Ammon's horn (tissue), 1 donor: ENCODE data around the gene SSX3.
"Not testable (repeated sequence)": the region's sequence is repeated elsewhere in the genome, so short reads cannot be mapped to it uniquely, and the experiment has no call there.

Experiments
- DNase-seq: peaks from one replicate; pipeline ENCODE4 v3.0.0-alpha.2; 2016; ENCODE audit warnings: low spot score

SSX3 gene

GRCh38 chrX:48356315-48357094 lies at the start of gene SSX3:
Gene SSX3 (minus strand): TSS chrX:48356703. CDS start chrX:48355249, 1,454 bp downstream.
- DNase-seq, result not testable (repeated sequence)

- DNase-seq, result peak; percentile 0
Measured at GRCh38 chrX:48397825-48398224, 41.3 kb upstream of the SSX3 start.

- not testable (repeated sequence) for DNase-seq
Measured at GRCh38 chrX:48396931-48397330, 40.4 kb upstream of the SSX3 start.

- DNase-seq, result not testable (repeated sequence)
Measured at GRCh38 chrX:48383239-48383638, 26.7 kb upstream of the SSX3 start, which contains the start of gene SSX4. Gene SSX4 (plus strand): TSS chrX:48383539. CDS start chrX:48384054, 515 bp downstream.

GRCh38 chrX:48370408-48370807 lies 13.9 kb upstream of the SSX3 start:
- not testable (repeated sequence) for DNase-seq

- DNase-seq, result not testable (repeated sequence)
Measured at GRCh38 chrX:48367717-48368408, 11.4 kb upstream of the SSX3 start.

GRCh38 chrX:48359281-48359680 lies 2.8 kb upstream of the SSX3 start:
- DNase-seq, result not testable (repeated sequence)

GRCh38 chrX:48357681-48358080 lies 1.2 kb upstream of the SSX3 start:
- no peak for DNase-seq

- not testable (repeated sequence) for DNase-seq
Measured at GRCh38 chrX:48346059-48346458, 10.4 kb downstream of the SSX3 start.

- DNase-seq, result not testable (repeated sequence)
Measured at GRCh38 chrX:48313996-48314395, 42.5 kb downstream of the SSX3 start.

GRCh38 chrX:48306175-48306574 lies 50.3 kb downstream of the SSX3 start:
- no peak for DNase-seq
